ENCODE data around the gene NUMBL. TPM values are rescaled to one million over a fixed set of nuclear protein-coding genes. Genes with fewer than 3 reads are reported as not detected.

Gene NUMBL
- total and polyA plus RNA-seq, 2 of the 4 experiments (the other 2 are of a cell fraction): 6.3 to 29.0 TPM

- Histone ChIP-seq H2BK120ac (ENCODE audit: low read depth, low read length) (no peak overlapping the region), H3K79me1 (ENCODE audit: low read depth in 1 of 2, low read length in 2 of 2) (peaks cover 25 to 63% of the 10 kb centered on the region in 2 experiments), H2BK5ac (ENCODE audit: low read depth, low read length, poor library complexity, severe bottlenecking) (no peak overlapping the region), H3K4me2 (ENCODE audit: low read depth, low read length) (no peak overlapping the region), H2AK9ac (replicated peaks; ENCODE audit: low read depth, low read length, poor library complexity) (no peak overlapping the region), H3K9ac (ENCODE audit: low read depth, low read length) (no peak overlapping the region), H2BK20ac (ENCODE audit: low read depth, low read length) (no peak overlapping the region), H3K27ac (ENCODE audit: insufficient read depth, low read length) (no peak overlapping the region), H3K36me3 (ENCODE audit: control insufficient read depth, insufficient read depth, low read length) (peaks cover 64% of the 10 kb centered on the region), H2AK5ac (ENCODE audit: low read depth, low read length) (no peak overlapping the region), H4K5ac (ENCODE audit: low read depth, low read length) (no peak overlapping the region), H4K8ac (ENCODE audit: low read depth in 2 of 2, low read length in 2 of 2) (no peak overlapping the region), H4K91ac (ENCODE audit: insufficient read depth, low read depth, low read length) (no peak overlapping the region), H3K18ac (ENCODE audit: low read depth, low read length) (no peak overlapping the region), H3K56ac (ENCODE audit: extremely low read depth, insufficient read depth, low read length) (no peak overlapping the region), H3K4ac (ENCODE audit: low read depth, low read length) (no peak overlapping the region), H3K9me1 (ENCODE audit: insufficient read depth, low read length) (peaks cover 20% of the 10 kb centered on the region), H3K9me3 (ENCODE audit: control insufficient read depth, insufficient read depth, low read length) (no peaks in the 10 kb centered on the region), H3K23ac (ENCODE audit: low read depth, low read length) (no peak overlapping the region), H2BK15ac (ENCODE audit: low read depth, low read length) (no peak overlapping the region), H3K27me3 (ENCODE audit: control insufficient read depth, insufficient read depth, low read length) (no peaks in the 10 kb centered on the region), H3K14ac (replicated peaks; ENCODE audit: low read depth, low read length) (no peak overlapping the region), H3K4me1 (ENCODE audit: control insufficient read depth, insufficient read depth, low read length) (peaks cover 9% of the 10 kb centered on the region), H2AFZ (replicated peaks; ENCODE audit: low read length, poor library complexity) (no peak overlapping the region), H3K4me3 (ENCODE audit: insufficient read depth, low read depth, low read length) (no peak overlapping the region), H4K20me1 (ENCODE audit: insufficient read depth, low read length) (peaks cover 34% of the 10 kb centered on the region)
- no TSS peak for BruUV-seq (replicated peaks)
- in situ Hi-C loops (cut with MboI; ENCODE audit: low sequenced_read_pairs) (no loop called here), dilution Hi-C loops (cut with HindIII; ENCODE audit: low sequenced_read_pairs, unreplicated experiment) (no loop called here), intact Hi-C loops (cut with micrococcal nuclease) (no loop called here)
- WGBS, 2 experiments (ENCODE audit: extremely low coverage in 2 of 2, insufficient read length in 1 of 2): no CpG with 5 or more reads among the region's 9 CpGs
- CTCF ChIA-PET: no interaction called here
- TF ChIP-seq SMC3 (IDR thresholded peaks at IDR 0.05; ENCODE audit: low read depth, low read length) (no peak), RAD21 (IDR thresholded peaks at IDR 0.05; ENCODE audit: low read length) (no peak), FOS (IDR thresholded peaks at IDR 0.05; ENCODE audit: low read depth, low read length) (no peak), ELK1 (IDR thresholded peaks at IDR 0.05; ENCODE audit: borderline replicate concordance, low read depth, low read length) (no peak), NFE2L2 (IDR thresholded peaks at IDR 0.05; ENCODE audit: low read depth, low read length) (no peak)
- POLR2A ChIA-PET (ENCODE audit: unreplicated experiment): no interaction called here
- ATAC-seq (ENCODE audit: low read depth) (no peak), DNase-seq (no peak)
Observed at GRCh38 chr19:40683437-40683836, 7.0 kb downstream of the NUMBL start.
